Endothelial cell of umbilical vein (primary cell): Measurements from ENCODE around the gene VAC14. TPM values are rescaled to one million over a fixed set of nuclear protein-coding genes. Genes with fewer than 3 reads are reported as not detected.

Experiments
- BruUV-seq: library from RNA; stranded (reverse); fragments of 400-500 nt; replicated peaks from 2 replicates; lab custom pipeline; 2021; lab: Mats Ljungman, UMichigan
- CTCF ChIA-PET: fragments of 300-600, 350-600 bp; sonication (Branson Sonifier 250); formaldehyde crosslinking; loops from one replicate; lab custom pipeline; 2021; ENCODE audit warnings: antibody characterized with exemption, inconsistent platforms; lab: Charles Lee
- POLR2A ChIA-PET: fragments of 300-600, 350-600 bp; sonication (Branson Sonifier 250); formaldehyde crosslinking; loops from one replicate; lab custom pipeline; 2021; ENCODE audit warnings: antibody characterized with exemption, inconsistent platforms; lab: Charles Lee
- DNase-seq: peaks from one replicate; pipeline ENCODE4 v3.0.0-alpha.2; 2011; ENCODE audit warnings: low read depth, low spot score
- FAIRE-seq: peaks from 2 replicates; lab custom pipeline; 2011; peaks lifted over from hg19 to GRCh38; lab: Jason Lieb, UNC
- H2AFZ ChIP-seq: 2 replicates; pipeline ENCODE4 v1.6.0; 2012; ENCODE audit warnings: low read depth, low read length, control low read depth, inconsistent platforms
- H3K27ac ChIP-seq: 2 replicates; pipeline ENCODE4 v1.5.1; 2011; ENCODE audit warnings: low read depth, mild to moderate bottlenecking, control low read depth, low read length, moderate library complexity; ENCODE audit not compliant: insufficient read depth
- H3K27me3 ChIP-seq, 2 experiments: 2 replicates each; pipeline versions ENCODE4 v1.6.0 to v1.6.1; 2011; ENCODE audit warnings: low read length in 2 of 2, mixed read lengths in 1 of 2; ENCODE audit not compliant: control insufficient read depth in 2 of 2, insufficient read depth in 2 of 2
- H3K36me3 ChIP-seq, 2 experiments: 2 replicates in 1 of 2; 3 replicates in 1 of 2; pipeline ENCODE4 v1.5.1; 2011; ENCODE audit warnings: low read length in 2 of 2, mild to moderate bottlenecking in 1 of 2, moderate library complexity in 1 of 2; ENCODE audit not compliant: control insufficient read depth in 2 of 2, insufficient read depth in 2 of 2; ENCODE audit errors: extremely low read depth in 1 of 2
- H3K4me1 ChIP-seq: 3 replicates; pipeline ENCODE4 v1.5.1; 2011; ENCODE audit warnings: mild to moderate bottlenecking, low read length; ENCODE audit not compliant: control insufficient read depth, insufficient read depth; ENCODE audit errors: extremely low read depth
- H3K4me2 ChIP-seq: 2 replicates; pipeline ENCODE4 v1.6.1; 2011; ENCODE audit warnings: low read length, control low read depth, mixed read lengths; ENCODE audit not compliant: insufficient read depth
- H3K4me3 ChIP-seq, 3 experiments: fragments of 200-600 bp in 1 of 3; sonication (generic), shearing (Covaris generic) in 1 of 3; replicated peaks in 1 of 3; 2 replicates each; pipeline ENCODE4 v1.5.1; 2011 to 2016; ENCODE audit warnings: control low read depth in 3 of 3, low read length in 3 of 3, mild to moderate bottlenecking in 2 of 3, inconsistent platforms in 1 of 3, low read depth in 1 of 3, moderate library complexity in 1 of 3; ENCODE audit not compliant: insufficient read depth in 1 of 3
- H3K79me2 ChIP-seq: 2 replicates; pipeline ENCODE4 v1.6.0; 2012; ENCODE audit warnings: low read length, inconsistent platforms; ENCODE audit not compliant: control insufficient read depth, insufficient read depth
- H3K9ac ChIP-seq: replicated peaks from 2 replicates; pipeline ENCODE3; 2011; ENCODE audit warnings: low read length, control low read depth; ENCODE audit not compliant: insufficient read depth; ENCODE audit errors: extremely low read depth
- H3K9me1 ChIP-seq: replicated peaks from 3 replicates; pipeline ENCODE4 v1.6.0; 2011; ENCODE audit warnings: mild to moderate bottlenecking, low read length; ENCODE audit not compliant: control insufficient read depth, insufficient read depth; ENCODE audit errors: extremely low read depth
- H3K9me3 ChIP-seq: replicated peaks from 2 replicates; pipeline ENCODE4 v1.5.1; 2012; ENCODE audit warnings: low read length, inconsistent platforms; ENCODE audit not compliant: control insufficient read depth, insufficient read depth
- H4K20me1 ChIP-seq: replicated peaks from 2 replicates; pipeline ENCODE3; 2011; ENCODE audit warnings: mild to moderate bottlenecking, low read length; ENCODE audit not compliant: control insufficient read depth, insufficient read depth; ENCODE audit errors: extremely low read depth
- CTCF ChIP-seq, 2 donors: IDR thresholded peaks; 1 replicate in 1 of 2; 2 replicates in 1 of 2; pipeline ENCODE4 v1.5.1; 2011; ENCODE audit warnings: low read length in 2 of 2, mild to moderate bottlenecking in 2 of 2, moderate library complexity in 2 of 2, control low read depth in 1 of 2, inconsistent platforms in 1 of 2, low read depth in 1 of 2; ENCODE audit not compliant: insufficient read depth in 1 of 2; ENCODE audit errors: extremely low read depth in 1 of 2
- GATA2 ChIP-seq: IDR thresholded peaks from 2 replicates; pipeline ENCODE4 v1.7.0; 2011; ENCODE audit warnings: low read depth, mild to moderate bottlenecking, moderate library complexity, mixed read lengths, low read length; ENCODE audit not compliant: insufficient read length, insufficient read depth
- dilution Hi-C: fragments of 300-500 bp; cut with MboI; formaldehyde crosslinking; loops from one replicate; pipeline ENCODE4 v1.15.0; 2019; ENCODE audit warnings: low sequenced_read_pairs; ENCODE audit not compliant: extremely low pct_ligation_motif_present
- intact Hi-C: fragments of 100-400 bp; cut with micrococcal nuclease; formaldehyde crosslinking; loops from one replicate; pipeline ENCODE4 v1.10.0; 2022
- polyA plus RNA-seq, 4 experiments: library from polyadenylated mRNA; depleted of rRNA in 3 of 4; stranded (reverse) in 3 of 4; unstranded in 1 of 4; fragments of >200 nt; gene quantifications; 2 replicates each; pipeline versions ENCODE4 v1.2.1 to v1.2.3, GENCODE V29; 2011 to 2012; ENCODE audit warnings: missing spikeins in 1 of 4
- total RNA-seq: library from RNA; stranded (reverse); gene quantifications from 2 replicates; pipeline ENCODE4 v1.2.3, GENCODE V29; 2021

VAC14 gene
- total and polyA plus RNA-seq, 2 donors (not counting 3 experiments of a cell fraction or from before 2014, with no cell fraction given), result 37.6 to 57.9 TPM

- CTCF ChIA-PET, result interaction anchor here (0.8 to 7.8 kb wide), 11 partner anchors 9 to 632 kb away, joined by 3 to 144 read pairs (median 3); no protein-coding TSS in a partner anchor
- Histone ChIP-seq H3K27me3 (no peaks in the 10 kb centered on the region), H2AFZ (no peak overlapping the region), H3K79me2 (peaks cover 28% of the 10 kb centered on the region), H3K4me1 (peaks cover 5% of the 10 kb centered on the region), H3K9me3 (no peaks in the 10 kb centered on the region), H3K4me2 (no peak overlapping the region), H3K4me3 (no peak overlapping the region), H3K36me3 (peaks cover 13 to 37% of the 10 kb centered on the region in 2 experiments), H3K9ac (no peak overlapping the region), H3K9me1 (no peaks in the 10 kb centered on the region), H3K27ac (no peak overlapping the region), H4K20me1 (no peaks in the 10 kb centered on the region)
- POLR2A ChIA-PET, result interaction anchor here (1.3 kb wide), 1 partner anchor 91 kb away, joined by 4 read pairs; no protein-coding TSS in a partner anchor
- no peak for FAIRE-seq
- dilution Hi-C loops, result no loop called here
- intact Hi-C loops, result loop anchor here (1.0 to 5.0 kb wide), 4 partner anchors 58 to 679 kb away; partner anchors contain the start of gene CALB2
- no peak for DNase-seq
- BruUV-seq, result no TSS peak
- TF ChIP-seq CTCF (IDR thresholded peaks at IDR 0.05; ENCODE audit: extremely low read depth in 1 of 2, insufficient read depth in 1 of 2, low read depth in 1 of 2, low read length in 2 of 2) (peak; percentile 49 to 56), GATA2 (no peak)
Measured at GRCh38 chr16:70679671-70680494, 121.1 kb downstream of the VAC14 start.
